ENCODE results near the gene SLC22A15.

The SLC22A15 gene

GRCh38 chr1:116118471-116118870 lies 142.2 kb downstream of the SLC22A15 start:
- in situ Hi-C loops (cut with HindIII; ENCODE audit: low pct_ligation_motif_present, low pct_unique_long_range_greater_than_20kb, low sequenced_read_pairs): no loop called here
- no peak for DNase-seq
